Measurements from ENCODE around the gene ABCB7.
"Not testable (repeated sequence)": the region's sequence is repeated elsewhere in the genome, so short reads cannot be mapped to it uniquely, and the experiment has no call there.

ABCB7 gene

DNA sequence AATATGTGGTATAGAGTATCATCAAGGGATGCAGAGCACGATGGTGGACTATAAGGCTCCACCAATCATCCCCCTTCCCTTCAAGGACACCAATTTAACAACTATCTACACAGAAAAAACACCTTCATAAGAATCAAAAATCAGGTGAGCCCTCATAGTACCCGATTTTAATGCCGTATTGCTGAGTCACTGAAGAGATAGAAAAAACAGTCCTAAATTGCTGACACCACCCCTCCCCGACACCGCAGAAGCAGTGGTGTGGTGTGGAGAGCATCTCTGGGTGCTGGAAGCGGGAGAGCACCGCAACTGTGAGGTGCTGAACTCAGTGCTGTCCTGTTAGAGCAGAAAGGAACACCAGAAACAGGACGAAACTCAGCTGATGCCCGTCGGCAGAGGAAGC lies 49.3 kb downstream of the ABCB7 start:
- DNase-seq (ENCODE audit: low read depth in 2 of 2, low spot score in 1 of 2) = no peak

GRCh38 chrX:75096331-75096730 lies 59.8 kb downstream of the ABCB7 start:
- no peak for DNase-seq (ENCODE audit: low read depth in 2 of 2, low spot score in 1 of 2)

DNA sequence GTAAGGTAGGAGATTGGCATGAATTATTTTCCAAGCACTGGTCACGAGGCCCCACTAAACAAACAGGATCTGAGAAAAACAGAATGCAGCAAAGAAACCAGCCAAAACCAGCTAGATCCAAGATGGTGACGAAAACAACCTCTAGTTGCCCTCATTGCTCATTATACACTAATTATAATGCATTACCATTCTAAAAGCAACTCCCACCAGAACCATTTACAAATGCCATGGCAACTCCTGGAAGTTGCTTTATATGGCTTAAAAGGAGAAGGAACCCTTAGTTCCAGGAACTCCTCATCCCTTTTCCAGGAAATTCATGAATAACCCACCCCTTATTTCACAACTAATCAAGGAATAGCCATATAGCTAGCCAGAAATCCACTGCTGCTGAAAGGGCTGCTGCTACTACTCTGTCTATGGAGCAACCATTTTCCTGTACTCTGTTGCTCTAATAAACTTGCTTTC lies 69.3 kb downstream of the ABCB7 start:
- no peak for DNase-seq (ENCODE audit: low read depth in 2 of 2, low spot score in 1 of 2)

GRCh38 chrX:75084757-75085156 lies 71.3 kb downstream of the ABCB7 start:
- no peak for DNase-seq (ENCODE audit: low read depth in 2 of 2, low spot score in 1 of 2)

- no peak for DNase-seq (ENCODE audit: low read depth in 2 of 2, low spot score in 1 of 2)
Measured at GRCh38 chrX:75076429-75076828, 79.7 kb downstream of the ABCB7 start.

DNA sequence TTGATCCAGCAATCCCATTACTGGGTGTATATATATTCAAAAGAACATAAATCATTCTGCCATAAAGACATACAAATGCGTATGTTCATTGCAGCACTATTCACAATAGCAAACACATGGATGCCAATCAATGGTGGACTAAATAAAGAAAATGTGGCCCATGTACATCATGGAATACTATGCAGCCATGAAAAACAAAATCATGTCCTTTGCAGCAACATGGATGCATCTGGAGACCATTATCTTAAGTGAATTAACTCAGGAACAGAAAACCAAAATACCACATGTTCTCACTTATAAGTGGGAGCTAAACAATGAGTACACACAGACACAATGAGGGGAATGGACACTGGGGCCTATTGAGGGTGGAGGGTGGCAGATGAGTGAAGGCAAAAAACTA lies 81.6 kb downstream of the ABCB7 start:
- DNase-seq (ENCODE audit: low read depth in 2 of 2, low spot score in 1 of 2) = no peak

- DNase-seq (ENCODE audit: low read depth in 2 of 2, low spot score in 1 of 2) = no peak
Measured at GRCh38 chrX:75071334-75071733, 84.7 kb downstream of the ABCB7 start.

DNA sequence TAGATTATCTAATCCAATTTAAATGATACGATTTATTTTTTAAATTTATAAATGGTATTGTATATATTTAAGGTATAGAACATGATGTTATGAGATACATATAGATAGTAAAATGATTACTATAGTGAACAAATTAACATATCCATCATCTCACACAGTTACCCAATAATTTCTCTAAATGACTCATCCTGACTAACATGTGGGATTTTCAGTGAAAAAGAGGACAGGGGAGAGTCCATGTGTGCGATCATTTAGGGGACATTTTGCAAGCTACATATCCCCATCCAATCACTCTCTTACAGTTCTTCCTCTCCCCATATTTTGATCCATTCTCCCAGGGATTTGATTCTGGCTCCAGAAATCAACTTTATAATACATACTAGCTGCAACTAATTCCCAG lies 88.2 kb downstream of the ABCB7 start:
- DNase-seq (ENCODE audit: low read depth in 2 of 2, low spot score in 1 of 2) = no peak

- DNase-seq (ENCODE audit: low read depth in 2 of 2, low spot score in 1 of 2) = no peak
Measured at GRCh38 chrX:75061701-75062100, 94.4 kb downstream of the ABCB7 start.

DNA sequence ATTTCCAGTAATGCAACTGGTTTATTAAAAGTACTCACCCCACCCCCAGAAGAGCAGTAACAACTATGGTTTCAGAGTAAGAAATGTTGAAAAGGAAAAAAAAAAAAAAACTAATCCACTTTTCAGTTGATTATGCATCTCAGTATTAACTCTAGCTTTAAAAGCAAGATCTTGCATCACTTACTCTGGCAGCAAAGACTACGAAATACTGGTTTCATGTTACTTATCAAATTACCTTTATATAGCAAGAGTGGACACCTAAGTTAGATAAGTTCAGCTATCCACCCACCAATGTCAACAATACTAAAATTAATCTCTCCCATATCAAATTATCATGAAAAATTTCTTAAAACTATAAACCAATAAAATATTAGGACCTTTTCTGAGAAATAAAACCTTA lies 105.0 kb downstream of the ABCB7 start:
- DNase-seq (ENCODE audit: low read depth in 2 of 2, low spot score in 1 of 2) = no peak

DNA sequence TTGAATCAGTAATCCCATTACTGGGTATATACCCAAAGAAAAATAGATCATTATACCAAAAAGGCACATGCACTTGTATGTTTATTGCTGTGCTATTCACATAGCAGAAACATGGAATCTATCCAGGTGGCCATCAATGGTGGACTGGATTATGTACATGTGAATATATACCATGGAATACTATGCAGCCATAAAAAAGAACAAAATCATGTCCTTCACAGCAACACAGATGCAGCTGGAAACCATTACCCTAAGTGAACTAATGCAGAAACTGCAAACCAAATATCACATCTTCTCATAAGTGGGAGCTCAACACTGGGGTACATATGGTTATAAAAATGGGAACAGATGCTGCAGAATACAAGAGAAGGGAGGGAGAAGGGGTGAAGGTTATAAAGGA lies 110.7 kb downstream of the ABCB7 start:
- no peak for DNase-seq (ENCODE audit: low read depth in 2 of 2, low spot score in 1 of 2)

- not testable (repeated sequence) for DNase-seq (ENCODE audit: low read depth in 2 of 2, low spot score in 1 of 2)
Measured at GRCh38 chrX:75044142-75044541, 111.9 kb downstream of the ABCB7 start.

DNA sequence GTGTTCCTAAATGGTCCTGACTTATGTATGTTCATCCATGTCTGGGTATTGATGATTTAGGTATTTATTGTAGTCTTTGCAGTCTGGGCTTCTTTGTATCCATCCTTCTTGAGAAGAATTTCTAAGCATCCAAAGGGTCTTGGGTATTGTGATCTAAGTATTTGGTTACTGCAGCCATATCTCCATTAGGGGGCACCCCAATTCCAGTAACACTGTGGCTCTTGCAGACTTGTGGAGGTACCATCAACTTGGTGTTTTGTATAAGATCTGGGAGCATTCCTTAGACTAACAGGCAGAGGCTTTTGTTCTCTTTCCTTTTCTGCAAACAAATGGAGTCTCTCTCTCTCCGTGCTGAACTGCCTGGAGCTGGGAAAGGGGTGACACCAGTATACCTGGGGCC lies 117.2 kb downstream of the ABCB7 start:
- DNase-seq (ENCODE audit: low read depth in 2 of 2, low spot score in 1 of 2) = no peak

Data from stimulated activated CD8-positive, alpha-beta memory T cell treated with anti-CD3 and anti-CD28 coated beads, Interleukin-4, amount 100 ng/mL, for 1 hour (primary cell).